NCI-H524 treated with DMSO at 0.1 percent for 48 hours (cell line): Measurements from ENCODE around the gene PELO.
A peak's percentile ranks its signal among the peaks of the same experiment; 100 is the strongest.

Source experiments
- DNase-seq: peaks from one replicate; lab custom pipeline; 2025; lab: John Stamatoyannopoulos, UW

The PELO gene

GRCh38 chr5:52772668-52773067 lies 15.0 kb upstream of the PELO start:
- DNase-seq: no peak

DNA sequence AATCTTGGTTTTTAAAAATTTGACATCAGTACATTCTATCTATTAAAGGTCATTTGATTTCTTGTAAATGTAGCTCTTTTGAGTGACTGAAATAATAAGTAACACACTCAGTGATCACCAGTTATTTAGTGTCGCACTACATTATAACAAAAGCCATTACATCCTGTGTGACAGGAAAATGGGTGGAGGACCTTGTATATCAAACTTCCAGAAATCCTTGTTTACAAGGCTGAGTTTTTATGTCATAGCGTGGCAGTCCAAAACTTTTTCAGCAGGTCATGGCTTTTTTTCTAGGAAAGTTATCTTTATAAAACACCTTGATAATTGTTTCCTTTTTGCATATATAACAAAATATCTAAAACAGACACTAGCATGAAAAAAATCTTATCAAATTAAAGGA lies 14.4 kb upstream of the PELO start:
- DNase-seq: no peak

GRCh38 chr5:52774005-52774410 lies 13.7 kb upstream of the PELO start:
- no peak for DNase-seq

DNA sequence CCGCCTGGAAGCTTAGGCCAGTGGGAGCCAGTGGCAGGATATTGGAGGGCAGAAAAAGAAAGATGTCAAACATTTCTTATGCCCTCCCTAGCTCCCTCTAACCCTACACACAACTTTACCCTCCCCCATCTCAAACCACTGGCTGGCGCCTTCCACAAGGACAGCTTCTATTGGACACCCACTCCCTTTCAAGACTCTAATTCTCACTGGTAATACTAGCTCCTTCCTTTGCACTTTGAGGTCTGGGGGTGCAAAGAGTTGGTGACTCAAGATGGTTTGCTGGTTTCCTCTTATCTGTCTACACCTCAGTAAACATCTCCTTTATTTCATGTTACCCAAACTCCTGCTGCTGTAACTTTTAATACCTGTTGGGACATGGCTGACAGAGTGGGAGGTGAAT lies 11.6 kb upstream of the PELO start:
- no peak for DNase-seq

DNA sequence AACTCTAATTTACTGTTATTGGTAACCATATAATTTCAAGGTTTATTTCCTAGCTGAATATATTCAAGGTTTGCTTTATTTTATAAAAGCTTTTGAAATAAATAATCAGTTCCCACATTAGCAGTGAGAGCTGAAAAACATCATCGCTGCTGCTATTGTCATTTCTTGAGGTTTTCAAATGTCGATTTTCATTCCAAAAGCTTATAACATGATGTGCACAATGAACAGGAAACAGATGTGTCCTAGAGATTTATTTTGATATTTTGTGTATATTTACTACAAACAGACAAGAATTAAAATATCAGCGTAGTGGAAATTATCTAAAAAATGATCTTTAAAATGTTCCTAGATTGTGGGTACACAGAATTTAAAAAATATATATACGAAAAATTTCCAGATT lies 10.5 kb upstream of the PELO start:
- DNase-seq: no peak

DNA sequence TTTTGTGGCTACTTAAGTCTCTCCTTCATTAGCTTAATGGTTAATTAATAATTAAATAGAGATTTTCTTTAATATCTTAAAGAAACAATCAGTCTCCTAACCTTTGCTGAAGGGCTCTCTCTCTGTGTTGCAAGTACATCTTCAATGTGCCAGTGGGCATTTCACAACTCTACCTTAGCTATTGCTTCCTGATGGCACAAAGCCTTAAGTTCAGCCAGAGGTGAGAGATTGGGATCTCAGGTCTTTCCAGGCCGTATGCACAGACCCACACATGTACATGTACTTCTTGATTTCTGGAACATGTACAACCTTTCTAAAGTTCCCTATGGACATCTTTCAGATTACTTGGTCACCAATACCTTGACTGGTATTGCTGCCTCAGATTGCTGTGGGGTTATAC lies 8.9 kb upstream of the PELO start:
- no peak for DNase-seq

DNA sequence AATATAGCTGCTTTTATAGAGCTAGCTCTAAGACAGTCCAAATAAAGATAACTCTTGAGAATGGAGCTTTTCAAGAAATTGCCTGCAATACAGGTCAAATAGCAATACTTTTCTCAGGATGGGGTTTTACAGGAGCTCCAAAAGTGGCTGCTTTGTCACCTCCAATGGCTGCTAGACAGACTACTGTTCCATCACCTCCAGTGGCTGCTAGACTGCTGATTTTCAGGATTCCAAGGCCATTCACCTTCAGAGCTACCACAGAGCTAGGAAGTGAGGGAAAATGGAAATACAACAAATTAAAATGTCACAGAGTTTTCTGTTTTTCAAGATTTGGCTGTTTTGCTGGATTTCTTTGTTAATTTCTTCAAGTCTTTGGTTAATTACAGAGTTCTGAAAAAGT lies 8.5 kb upstream of the PELO start:
- no peak for DNase-seq

- no peak for DNase-seq
Measured at GRCh38 chr5:52783226-52783959, 4.3 kb upstream of the PELO start.

DNA sequence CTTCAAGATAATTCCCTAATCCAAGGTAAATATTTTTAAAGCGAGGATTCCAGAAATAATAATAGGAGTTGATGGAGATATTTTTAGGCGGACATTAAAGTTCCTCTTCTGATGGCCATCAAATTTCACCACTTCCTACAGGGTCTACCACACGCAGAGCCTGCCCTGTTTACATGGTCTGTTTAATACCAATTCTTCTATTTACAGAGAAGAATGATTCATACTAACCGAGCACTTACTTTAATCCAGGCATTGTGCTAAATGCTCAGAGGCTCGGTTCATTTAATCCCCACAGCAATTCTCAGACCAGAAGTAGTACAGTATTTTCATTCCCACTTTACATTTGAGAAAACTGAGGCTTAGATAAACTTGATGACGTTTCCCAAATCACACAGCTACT lies 3.0 kb upstream of the PELO start:
- DNase-seq: no peak

DNA sequence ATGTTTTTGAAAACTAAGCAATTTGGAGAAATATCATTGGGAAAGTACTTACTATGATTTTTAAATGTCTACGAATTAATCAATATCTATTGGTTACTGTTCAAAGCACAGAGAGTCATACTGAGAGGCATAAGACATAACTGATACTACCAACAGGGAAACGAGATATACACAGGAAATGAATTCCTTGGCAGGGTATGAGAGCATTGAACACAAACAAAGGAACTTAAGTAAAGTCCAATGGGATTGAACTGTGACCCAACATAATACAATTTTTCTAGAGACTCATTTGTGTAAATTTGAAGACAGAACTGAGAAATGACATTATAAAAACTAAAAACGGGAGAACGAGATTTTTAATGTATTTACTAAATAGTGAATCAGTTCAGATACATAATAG lies 1.3 kb upstream of the PELO start:
- DNase-seq: no peak

- DNase-seq: no peak
Measured at GRCh38 chr5:52786949-52787599, 642 bp upstream of the PELO start.

GRCh38 chr5:52788505-52788821 lies 747 bp downstream of the PELO start:
- no peak for DNase-seq

DNA sequence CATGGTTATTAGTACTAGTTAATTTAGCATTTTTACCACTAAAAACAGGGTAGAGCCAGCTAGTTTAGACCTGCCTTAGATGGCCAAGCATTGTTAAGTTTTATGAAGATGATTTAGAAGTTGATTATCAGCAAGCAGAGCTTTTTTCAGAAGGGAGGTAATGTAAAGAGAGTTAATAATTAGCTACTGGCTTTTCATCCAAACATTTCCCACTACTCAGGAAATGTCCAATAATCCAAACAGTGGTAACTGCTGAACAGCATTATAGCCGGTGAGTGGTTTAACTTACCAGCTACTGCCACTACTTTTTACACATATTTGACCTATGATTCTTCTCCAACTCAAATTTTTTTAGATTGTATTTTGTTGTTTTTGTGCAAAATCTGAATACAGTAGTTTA lies 1.7 kb downstream of the PELO start:
- no peak for DNase-seq

DNA sequence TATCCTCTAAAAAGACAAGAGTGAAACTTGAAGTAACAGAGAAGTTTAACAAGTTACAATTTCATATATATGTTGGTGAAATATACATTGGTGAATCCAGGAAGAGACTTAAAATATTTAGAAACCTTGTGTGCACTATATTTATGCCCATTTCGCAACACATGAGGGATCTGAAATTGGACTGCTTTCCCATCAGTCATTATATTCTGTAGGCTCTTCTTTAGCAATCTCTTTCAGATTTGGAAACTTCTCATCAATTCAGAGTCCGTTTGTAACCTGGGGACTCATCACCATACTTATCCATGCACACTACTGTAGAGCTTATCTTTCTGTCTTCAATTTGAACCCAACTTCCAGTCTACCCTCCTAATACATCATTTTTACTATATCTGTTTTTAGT lies 2.1 kb downstream of the PELO start:
- DNase-seq: no peak

DNA sequence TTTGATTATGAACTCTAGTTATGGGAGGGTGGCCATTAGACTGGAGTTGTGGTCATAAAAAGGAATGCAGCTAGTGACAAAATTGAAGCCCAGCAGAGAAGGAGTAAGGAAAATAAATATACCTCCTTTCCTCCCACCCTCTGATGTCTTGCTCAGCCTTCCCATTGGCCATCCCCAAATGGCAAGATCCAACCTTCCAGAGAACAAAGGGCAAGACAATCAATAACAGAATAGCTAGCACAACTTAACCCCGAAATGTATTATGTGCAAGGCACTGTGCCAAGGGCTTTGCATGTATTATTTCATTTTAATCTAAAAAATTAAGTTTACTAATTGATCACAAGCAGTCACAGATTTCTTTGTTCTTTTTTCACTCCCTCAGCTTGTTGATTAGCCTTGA lies 3.6 kb downstream of the PELO start:
- no peak for DNase-seq

DNA sequence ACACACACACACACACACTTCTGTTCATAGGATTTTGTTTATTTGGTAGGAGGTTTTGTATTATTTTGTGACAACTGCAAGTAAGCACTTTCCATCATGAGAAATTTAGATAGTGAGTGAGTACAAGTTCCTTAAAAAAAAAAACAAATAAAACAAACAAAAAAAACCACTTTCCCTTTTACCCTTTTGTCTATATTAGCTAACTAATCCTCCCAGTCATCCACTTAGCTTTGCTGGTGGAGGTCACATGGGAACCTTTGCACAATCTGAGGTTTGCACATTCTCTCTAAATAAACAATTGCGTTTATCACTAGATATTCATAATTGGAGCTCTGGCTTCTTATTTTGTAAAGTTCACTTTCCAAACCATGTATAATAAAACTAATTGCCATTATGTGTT lies 6.8 kb downstream of the PELO start:
- no peak for DNase-seq

DNA sequence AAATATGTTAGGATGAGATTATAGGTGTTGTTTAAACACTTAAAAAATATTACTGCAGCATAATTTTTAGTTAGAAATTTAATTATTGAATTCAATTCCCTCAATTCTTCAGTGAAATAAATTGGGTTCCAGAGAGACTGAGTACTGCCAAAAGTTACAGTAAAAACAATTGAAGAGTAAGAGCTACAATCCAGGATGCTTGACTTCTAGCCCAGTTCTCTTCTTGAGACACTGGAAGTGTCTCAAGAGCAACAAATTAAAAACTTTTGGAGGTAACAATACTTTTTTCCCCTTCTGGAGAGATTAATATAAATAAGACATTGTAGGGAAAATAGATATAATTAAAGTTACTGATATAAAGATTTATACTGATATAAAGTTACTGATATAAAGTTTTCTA lies 8.3 kb downstream of the PELO start:
- DNase-seq: no peak

DNA sequence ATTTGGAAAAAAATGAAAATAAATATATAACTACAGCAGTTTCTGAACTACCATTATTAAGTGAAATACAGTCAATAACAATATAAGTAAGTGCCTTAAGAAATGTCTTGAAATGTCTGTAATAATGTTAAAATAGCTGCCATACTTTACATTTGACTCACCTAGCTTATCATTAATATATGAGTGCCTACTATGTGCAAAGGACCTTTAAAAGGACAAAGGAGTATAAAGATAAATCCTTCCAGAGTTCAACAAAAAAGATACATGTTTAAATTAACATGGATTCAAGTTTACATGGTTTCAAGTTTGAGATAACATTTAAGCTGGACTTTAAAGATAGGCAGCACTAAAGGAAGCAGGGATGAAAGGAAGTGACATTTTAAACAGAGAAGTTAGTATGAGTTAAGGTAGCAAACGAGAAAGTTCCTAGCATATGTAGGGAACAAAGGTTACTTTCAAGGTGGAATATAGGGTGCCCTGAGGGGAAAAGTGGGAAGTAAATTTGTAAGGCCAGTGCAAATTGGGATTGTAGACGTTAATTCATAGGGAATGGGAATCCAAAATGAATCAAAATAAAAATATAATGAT lies 8.9 kb downstream of the PELO start:
- no peak for DNase-seq

GRCh38 chr5:52798938-52799337 lies 11.2 kb downstream of the PELO start:
- no peak for DNase-seq

- no peak for DNase-seq
Measured at GRCh38 chr5:52799358-52799982, 11.8 kb downstream of the PELO start.

DNA sequence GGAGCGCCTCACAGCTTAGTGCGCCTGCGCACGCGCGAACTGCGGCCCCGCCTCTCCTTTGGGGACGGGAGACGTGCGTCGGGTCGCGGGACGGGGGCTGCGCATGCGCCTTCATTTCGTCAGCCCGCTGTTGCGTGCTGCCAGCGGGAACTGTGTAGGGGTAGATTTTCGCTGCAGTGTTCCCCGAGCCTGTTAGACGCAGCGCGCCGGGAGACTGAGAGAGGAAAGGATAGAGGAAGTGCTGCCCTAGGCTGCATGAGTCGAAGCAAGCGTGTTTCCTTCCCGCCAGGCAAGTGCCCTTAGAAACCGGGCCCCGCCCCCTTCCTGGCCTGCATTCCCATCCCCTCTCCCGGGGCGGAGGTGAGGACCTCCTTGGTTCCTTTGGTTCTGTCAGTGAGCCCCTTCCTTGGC lies 12.3 kb downstream of the PELO start:
- peak; percentile 59 for DNase-seq

DNA sequence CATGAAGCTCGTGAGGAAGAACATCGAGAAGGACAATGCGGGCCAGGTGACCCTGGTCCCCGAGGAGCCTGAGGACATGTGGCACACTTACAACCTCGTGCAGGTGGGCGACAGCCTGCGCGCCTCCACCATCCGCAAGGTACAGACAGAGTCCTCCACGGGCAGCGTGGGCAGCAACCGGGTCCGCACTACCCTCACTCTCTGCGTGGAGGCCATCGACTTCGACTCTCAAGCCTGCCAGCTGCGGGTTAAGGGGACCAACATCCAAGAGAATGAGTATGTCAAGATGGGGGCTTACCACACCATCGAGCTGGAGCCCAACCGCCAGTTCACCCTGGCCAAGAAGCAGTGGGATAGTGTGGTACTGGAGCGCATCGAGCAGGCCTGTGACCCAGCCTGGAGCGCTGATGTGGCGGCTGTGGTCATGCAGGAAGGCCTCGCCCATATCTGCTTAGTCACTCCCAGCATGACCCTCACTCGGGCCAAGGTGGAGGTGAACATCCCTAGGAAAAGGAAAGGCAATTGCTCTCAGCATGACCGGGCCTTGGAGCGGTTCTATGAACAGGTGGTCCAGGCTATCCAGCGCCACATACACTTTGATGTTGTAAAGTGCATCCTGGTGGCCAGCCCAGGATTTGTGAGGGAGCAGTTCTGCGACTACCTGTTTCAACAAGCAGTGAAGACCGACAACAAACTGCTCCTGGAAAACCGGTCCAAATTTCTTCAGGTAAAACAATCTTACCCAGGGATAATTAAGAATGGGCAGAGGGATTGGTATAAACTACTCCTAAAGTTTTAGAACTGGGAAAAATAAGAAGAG lies 12.9 kb downstream of the PELO start:
- no peak for DNase-seq

- DNase-seq: no peak
Measured at GRCh38 chr5:52801329-52801728, 13.6 kb downstream of the PELO start.
